Stimulated activated CD4-positive, alpha-beta T cell treated with anti-CD3 and anti-CD28 coated beads, Interleukin-2, amount 100 ng/mL, for 48 hours (primary cell): ENCODE data around the gene EML3.
A peak's percentile ranks its signal among the peaks of the same experiment; 100 is the strongest.
"Not testable (repeated sequence)": the region's sequence is repeated elsewhere in the genome, so short reads cannot be mapped to it uniquely, and the experiment has no call there.

ENCODE experiments used
- DNase-seq, 2 donors: peaks; one replicate each; pipeline ENCODE4 v3.0.0-alpha.2; 2020

Gene EML3

GRCh38 chr11:62616957-62617356 is 4.4 kb upstream of the EML3 start:
- DNase-seq, result not testable (repeated sequence)

DNA sequence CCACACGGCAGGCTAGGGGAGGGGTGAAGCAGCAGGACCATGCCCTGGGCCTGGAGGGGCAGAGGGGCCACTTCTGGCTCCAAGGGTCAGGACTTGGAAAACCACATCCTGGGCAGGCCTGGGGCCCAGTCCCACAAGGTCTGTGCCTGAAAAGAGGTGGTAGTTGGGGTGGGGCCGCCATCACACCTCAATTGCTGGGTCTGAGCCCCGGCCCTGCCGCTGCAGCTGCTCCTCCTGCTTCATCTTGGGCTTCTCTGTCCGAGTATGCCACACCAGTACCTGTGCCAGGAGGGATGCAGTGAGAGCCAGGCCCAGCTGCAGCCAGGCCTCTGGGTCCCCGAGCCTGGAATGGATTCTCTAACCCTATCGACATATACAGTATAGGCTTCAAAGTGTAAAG is 2.9 kb upstream of the EML3 start:
- DNase-seq, result no peak

DNA sequence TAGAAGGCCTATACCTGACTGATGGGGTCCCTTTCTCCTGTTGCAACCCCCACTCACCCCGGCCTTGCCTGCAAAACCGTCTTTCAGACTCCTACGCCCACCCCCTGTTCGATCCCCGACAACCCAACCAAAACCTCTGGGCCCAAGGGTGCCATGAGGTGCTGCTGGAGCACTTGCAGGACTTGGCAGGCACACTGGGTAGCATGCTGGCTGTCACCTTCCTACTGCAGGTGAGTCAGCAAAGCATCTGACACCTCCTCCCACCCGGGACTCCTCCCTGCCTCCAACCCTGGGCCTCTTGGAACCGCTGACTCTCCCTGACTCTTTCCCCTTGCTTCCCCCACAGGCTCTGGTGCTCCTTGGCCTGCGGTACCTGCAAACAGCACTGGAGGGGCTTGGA is 1.7 kb upstream of the EML3 start:
- peak in 1 of 2 donors; percentile 32 for DNase-seq

GRCh38 chr11:62613291-62613778 is 760 bp upstream of the EML3 start:
- DNase-seq, result no peak

- peak; percentile 37 to 45 for DNase-seq
Observed at GRCh38 chr11:62611705-62612365, 740 bp downstream of the EML3 start.

- DNase-seq, result no peak
Observed at GRCh38 chr11:62610814-62611704, 1.5 kb downstream of the EML3 start.

DNA sequence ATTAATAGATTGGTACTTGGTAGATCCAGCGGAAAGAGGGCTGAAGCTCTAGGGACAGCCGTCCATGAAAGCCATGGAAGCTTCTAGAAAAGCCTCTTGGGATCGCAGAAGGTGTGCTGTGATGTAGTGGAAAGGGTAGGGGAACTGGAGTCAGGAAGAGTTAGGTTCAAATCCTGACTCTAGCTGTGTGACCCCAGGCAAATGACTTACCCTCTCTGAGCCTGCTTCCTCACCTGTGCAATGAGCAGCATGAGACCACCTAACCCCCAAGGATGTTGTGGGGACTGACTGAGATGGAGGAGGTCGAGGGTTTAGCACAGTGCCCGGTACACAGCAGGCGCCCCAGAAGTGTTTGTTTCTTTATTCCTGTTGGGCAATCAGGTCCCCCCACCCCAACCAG is 2.2 kb downstream of the EML3 start:
- DNase-seq, result no peak

DNA sequence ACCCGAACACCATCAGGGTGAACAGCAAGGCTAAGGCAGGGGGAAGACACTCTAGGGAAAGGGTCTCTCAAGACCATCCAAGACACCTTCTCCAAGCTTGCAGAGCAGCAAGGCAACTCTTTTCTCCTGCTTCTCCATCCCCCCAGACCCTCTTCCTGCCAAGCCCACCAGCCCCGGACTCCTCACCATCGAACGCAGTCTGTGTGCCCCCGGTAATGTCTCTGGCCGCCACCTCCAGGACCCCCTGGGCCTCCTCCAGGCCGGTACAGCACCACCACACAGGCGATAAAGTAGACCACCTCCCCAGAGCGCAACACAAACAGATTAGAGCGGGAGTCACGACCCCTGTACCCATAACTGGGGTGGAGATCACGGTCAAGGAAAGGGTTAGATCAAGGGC is 3.8 kb downstream of the EML3 start:
- DNase-seq, result no peak

- no peak for DNase-seq
Observed at GRCh38 chr11:62607714-62608113, 4.9 kb downstream of the EML3 start.

DNA sequence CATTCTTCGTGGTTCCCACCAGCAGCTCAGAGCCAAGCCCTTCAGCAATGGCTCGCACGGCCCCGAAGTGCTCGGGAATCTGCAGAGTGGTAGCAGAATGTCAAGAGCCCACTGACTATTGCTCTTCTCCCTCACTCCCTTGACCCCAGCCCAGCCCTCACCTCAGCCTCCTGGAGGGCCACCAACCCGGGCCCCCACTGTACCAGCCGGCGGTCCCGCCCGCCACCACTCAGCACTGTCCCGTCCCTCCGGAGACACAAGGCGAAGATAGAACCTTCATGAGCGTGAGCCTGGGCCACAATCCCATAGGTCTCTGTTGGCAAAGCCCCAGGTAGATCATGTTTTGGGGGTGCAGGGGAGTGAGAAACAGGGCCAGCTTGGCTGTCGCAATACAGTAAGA is 6.7 kb downstream of the EML3 start:
- no peak for DNase-seq

- no peak for DNase-seq
Observed at GRCh38 chr11:62605467-62605866, 7.1 kb downstream of the EML3 start.

DNA sequence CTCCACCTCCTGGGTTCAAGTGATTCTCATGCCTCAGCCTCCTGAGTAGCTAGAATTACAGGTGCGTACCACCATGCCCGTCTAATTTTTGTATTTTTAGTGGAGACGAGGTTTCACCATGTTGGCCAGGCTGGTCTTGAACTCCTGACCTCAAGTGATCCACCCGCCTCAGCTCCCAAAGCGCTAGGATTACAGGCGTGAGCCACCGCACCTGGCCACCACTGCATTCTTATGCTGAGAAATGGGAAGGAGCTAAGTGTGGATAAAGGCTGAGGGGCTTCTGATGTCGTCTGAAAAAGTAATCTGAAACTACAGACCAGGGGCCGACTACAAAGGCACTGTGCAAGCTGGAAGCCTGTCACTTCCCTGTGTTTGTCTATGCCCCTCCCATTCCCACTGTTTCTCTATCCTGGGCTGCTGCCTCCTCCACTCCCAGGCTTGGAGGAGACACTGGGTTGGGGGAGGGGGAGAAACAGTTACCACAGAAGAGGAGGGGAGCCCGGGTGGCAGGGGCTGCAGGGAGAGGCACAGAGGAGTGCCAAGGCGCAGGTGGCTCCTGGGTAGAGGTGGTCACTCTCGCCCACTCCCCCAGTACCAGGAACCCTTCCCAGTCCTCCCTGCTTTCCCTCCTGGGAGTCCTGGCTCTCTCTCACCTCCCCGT is 8.0 kb downstream of the EML3 start:
- DNase-seq, result no peak

DNA sequence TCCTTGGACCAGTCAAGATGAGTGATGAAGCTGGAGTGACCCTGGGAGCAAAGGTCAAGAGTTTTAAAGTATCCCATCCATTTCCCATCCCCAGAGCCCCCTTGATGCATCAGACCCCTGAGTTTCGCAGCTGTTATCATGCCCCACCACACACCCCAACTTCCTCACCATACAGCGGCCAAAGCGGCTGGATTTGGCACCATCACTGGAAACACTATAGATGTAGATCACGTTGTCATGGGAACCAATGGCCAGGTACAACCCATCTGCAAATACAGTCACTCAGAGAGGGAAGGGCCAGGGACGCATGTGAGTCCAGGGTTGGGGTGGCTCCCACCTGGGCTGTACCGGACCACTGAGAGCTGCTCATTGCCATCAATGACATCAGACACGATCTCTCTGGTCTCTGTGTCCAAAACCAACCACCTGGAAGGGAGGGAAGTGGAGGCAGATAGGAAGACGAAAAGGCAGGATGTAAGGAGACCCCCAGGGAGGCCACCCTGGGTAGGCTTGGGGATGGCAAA is 8.7 kb downstream of the EML3 start:
- no peak for DNase-seq

DNA sequence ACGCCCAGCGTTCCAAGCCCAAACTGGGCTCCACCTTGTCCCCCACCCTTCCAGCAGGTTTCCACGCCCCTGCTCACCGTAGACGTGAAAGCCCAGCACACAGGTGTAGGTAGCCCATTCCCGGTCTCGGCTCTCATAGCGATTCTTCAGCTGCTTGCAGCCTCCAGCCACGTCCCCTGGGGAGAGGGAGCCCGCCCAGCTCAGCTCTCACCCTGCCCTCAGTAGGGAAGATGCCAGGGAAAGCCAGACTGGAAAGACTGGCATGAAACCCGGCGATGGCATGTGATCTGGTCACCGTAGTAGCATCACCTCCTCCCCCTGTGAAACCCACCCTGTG is 9.5 kb downstream of the EML3 start:
- DNase-seq, result no peak

DNA sequence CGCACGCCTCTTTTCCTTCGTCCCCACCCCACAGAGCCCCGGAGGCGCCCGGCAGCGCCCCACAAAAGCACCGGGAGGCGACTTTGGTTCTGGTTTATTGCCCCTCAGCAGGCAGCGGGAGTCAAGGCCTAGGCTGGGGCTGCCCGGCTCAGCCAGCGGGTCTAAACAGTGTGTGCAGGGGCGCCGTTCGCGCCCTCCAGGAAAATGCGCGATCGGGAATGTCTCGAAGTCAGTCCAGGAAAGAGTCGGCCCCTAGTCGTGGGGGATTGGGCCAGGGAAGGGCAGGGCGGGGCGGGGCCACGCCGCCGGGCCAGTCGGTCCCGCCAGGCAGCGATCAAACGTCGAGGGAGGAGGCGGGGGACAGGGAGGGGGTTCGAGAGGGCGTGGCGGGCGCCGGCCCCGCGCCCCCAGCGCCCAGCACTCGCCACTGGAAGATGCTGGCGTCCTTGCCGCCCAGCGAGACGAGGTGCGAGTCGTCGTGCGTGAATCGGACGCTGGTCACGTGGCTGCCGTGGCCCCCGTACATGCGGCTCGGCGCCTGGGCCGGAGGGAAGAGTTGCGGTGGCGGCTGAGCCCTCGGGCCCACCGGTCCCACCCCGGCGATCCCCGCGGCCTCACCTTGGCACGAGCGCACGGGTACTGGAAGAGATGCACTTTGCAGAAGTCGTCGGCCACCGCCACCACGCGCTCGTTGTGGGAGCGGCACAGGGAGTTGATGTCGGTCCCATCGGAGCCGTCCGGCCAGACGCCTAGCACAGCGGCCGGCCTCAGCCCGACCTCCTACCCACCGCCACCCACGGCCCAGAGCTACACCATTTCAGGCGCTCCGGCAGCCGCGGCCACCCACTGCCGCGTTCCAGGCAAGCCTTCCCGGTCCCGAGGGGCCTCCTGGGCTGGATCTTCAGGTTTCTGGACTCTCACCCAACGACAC is 10.2 kb downstream of the EML3 start:
- no peak for DNase-seq

- DNase-seq, result peak; percentile 100
Observed at GRCh38 chr11:62601372-62602140, 11.0 kb downstream of the EML3 start, which contains the start of gene MTA2. MTA2 (minus strand) TSS chr11:62601865; CDS start chr11:62601450, 415 bp downstream.

DNA sequence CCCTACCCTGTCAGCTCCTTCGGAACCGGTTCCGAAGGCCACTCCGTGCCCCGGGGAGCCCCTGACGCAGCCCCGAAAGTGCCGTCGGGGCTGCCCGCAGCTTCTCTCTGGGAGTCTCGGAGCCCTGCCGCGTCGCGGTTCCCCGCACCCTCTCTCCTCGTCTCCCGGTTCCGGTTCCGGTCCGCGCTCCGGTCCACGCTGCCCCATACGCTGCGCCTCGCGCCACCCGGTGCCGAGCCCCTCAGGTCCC is 11.5 kb downstream of the EML3 start:
- DNase-seq, result no peak

DNA sequence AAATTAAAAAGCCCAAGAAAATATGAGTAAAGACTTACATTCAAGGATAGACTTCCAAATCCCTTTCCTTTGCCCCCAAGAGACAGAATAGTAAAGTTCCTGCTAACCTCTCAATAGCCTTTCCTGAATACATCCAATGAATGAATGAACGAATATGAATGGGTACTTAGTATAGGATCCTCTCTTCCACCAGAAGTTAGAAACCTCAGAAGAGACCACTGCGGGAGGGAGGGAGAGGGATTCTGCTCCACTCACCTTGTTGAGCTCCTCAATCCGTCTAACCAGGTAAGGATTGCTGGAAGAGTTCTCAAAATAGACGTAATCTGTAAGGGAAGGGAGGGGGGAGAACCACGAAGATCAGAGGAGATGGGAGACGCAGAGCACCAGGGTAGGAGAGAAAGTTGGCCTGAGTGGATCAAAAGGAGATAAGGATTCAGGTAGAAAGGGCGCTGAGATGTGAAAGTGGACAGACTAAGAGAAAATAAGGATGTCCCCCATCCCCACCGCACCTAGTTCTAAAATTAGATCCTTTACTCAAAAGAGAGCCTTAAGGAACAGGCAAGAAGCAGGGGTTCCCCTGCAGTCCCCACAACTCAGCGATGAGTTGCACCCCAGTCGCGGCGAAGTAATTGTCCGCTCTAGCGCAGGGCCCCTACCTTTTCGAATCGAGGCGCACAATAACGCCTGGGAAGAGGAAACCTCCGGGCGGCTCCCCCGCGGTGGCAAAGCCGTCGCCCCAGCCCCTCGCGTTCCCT is 12.0 kb downstream of the EML3 start:
- no peak for DNase-seq

GRCh38 chr11:62599901-62600300 is 12.7 kb downstream of the EML3 start:
- DNase-seq, result no peak

DNA sequence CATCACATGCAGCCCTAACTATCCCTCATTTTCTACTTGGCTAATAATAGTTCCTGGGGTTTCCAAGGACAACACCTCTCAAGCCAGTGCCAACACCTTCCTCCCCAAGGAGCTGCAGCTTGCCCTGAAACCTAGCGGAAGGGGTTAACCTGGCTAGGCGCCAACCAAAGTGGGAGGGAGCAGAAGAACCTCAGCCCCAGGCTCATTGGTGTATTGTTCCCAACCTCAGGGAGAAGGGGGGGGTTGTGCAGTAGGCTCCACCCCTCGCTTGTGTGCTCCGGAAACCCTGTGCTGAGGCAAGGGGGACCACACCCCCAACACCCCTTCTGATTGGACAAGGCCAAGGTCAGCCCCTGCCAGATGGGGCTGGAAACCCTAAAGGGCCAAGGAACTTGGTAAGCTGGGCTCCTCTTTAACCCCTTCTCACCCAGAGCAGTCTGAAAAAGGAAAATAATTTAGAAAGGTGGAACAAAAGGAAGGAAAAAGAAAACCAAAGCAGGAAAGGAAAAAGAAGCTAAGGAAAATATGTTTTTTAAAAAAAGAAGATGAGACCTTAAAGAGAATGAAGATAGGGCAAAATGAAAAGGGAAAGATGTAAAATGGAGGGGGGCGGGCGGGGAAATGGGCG is 13.4 kb downstream of the EML3 start:
- DNase-seq, result peak; percentile 89 to 91

- no peak for DNase-seq
Observed at GRCh38 chr11:62595124-62595523, 17.5 kb downstream of the EML3 start.
